HG02852 (cell line): ENCODE results near the gene CELF5.

ENCODE experiments used
- ATAC-seq: cut with Tn5 transposase; IDR thresholded peaks from one replicate; pipeline ENCODE4 v1.9.1; 2021; ENCODE audit warnings: mild to moderate bottlenecking, moderate library complexity; ENCODE audit not compliant: unreplicated experiment

CELF5 gene

DNA sequence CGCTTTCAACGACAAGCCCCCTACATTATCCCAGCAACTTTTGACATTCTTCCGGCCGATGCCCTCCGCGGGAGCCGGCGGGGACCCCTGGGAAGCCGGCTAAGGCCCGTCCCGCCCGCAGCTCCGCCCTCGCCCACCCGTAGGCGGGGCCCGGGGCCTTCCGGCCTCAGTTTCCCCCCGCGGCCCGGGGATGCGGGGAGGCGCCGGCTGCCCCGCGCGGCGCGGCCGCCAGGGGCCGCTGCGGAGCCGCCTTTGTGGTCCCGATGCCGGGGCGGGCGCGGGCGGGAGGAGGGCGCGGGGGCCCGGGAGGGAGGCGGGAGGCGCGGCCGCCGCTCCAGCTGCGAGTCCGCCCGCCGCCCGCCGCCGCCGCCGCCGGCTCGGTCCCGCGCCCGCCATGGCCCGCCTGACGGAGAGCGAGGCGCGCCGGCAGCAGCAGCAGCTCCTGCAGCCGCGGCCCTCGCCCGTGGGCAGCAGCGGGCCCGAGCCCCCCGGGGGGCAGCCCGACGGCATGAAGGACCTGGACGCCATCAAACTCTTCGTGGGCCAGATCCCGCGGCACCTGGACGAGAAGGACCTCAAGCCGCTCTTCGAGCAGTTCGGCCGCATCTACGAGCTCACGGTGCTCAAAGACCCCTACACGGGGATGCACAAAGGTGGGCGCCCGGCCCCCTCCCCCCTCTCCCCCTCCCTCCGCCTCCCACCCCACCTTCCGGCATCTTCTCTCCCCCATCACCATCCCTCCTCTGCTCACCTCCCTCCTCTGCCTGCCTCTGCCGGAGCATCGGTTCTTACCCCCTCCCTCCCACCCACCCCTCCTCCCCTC is at the start of gene CELF5:
Gene CELF5 (plus strand): TSS at position 316 of the 823 bp plus-strand sequence. CDS start 79 bp downstream, at position 395.
- no peak for ATAC-seq

DNA sequence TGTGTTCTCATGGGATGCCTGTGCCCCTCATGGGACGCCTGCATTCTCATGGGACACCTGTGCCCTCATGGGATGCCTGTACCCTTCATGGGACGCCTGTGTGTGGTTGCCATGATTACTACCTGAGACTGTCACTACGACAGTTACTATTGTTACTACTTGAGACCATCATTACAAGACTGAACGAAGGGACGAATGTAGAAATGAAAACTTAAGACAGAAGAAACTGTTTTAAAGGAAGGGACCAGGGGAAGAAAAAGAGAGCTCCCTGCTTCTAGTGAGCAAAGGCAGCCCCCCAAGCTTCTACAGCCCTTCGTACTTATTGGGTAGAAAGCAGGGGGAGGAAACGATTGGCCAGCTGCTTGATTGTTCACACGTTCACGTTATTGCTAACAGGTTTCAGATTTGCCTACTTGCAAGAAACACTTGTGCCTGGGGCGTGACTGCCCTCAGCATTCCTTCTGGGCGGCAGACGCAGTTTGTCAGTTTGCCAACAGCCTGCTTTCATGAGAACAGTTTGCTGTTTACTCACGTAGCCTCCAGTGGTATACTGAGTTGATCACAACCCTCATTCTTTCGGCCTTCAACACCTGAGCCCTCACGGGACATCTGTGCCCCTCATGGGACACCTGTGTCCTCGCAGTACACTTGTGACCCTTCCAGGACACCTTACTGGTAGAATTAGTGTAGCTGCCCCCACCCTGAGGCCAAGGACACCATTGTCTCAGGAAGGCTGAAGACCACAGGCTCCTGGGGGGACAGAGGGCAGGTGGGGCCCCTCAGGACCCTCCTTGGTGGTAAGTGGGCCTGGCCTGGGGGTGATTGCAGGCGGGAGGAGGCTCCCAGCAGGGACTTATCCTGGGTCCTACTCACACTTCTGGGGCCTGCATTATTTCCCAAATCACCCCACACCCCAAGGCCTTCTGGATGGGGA is 48.4 kb upstream of the CELF5 start:
- ATAC-seq, result no peak

DNA sequence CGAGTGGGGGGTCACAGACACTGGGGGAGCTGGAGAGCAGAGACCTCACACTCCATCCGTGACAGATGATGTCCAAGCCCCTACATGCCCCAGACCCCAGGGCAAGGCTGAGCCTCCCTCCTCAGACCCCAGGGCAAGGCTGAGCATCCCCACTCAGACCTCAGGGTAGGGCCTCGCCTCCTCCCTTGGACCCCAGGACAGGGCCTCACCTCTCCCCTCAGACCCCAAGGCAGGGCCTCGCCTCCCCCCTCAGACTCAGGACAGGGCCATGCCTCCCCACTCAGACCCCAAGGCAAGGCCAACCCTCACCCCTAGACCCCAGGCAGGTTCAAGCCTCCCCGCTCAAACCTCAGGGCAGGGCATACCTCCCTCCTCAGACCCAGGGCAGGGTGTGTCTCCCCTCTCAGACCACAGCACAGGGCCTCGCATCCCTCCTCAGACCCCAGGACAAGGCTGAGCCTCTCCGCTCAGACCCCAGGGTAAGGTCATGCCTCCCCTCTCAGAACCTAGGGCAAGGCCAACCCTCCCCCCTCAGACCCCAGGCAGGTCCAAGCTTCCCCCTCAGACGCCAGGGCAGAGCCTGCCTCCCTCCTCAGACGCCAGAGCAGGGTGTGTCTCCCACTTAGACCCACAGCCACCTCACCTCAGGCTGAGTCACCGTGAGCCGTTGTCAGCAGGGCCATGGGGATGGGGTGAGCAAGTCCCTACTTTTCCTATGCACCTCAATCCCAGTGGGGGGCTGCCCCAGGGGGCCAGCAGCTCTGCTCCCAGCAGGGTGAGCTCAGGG is 47.6 kb upstream of the CELF5 start:
- ATAC-seq, result no peak

DNA sequence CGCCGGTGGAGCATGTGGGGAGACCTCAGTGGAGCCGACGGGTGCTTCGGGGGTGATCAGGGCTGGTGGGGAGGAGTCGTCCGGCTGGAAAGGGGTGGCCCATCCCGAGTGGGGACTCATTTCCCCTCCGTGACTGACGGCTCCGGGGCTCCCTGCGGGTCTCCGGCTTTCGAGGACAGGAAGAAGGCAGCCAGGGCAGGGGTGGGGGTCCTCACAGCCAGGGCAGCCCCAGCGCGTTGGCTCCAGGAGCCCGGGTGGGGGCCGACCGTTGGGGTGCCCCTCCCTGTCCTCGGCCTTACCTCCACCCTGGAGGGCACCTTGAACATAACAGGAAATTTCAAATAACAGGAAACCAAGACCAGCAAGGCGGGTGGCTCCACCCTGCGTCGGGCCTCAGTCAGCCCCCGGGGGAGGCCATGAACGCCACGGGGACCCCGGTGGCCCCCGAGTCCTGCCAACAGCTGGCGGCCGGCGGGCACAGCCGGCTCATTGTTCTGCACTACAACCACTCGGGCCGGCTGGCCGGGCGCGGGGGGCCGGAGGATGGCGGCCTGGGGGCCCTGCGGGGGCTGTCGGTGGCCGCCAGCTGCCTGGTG is 46.0 kb upstream of the CELF5 start, which contains the start of gene S1PR4:
Gene S1PR4 (plus strand): TSS at position 393 of the 596 bp plus-strand sequence. CDS start 24 bp downstream, at position 417.
- no peak for ATAC-seq

DNA sequence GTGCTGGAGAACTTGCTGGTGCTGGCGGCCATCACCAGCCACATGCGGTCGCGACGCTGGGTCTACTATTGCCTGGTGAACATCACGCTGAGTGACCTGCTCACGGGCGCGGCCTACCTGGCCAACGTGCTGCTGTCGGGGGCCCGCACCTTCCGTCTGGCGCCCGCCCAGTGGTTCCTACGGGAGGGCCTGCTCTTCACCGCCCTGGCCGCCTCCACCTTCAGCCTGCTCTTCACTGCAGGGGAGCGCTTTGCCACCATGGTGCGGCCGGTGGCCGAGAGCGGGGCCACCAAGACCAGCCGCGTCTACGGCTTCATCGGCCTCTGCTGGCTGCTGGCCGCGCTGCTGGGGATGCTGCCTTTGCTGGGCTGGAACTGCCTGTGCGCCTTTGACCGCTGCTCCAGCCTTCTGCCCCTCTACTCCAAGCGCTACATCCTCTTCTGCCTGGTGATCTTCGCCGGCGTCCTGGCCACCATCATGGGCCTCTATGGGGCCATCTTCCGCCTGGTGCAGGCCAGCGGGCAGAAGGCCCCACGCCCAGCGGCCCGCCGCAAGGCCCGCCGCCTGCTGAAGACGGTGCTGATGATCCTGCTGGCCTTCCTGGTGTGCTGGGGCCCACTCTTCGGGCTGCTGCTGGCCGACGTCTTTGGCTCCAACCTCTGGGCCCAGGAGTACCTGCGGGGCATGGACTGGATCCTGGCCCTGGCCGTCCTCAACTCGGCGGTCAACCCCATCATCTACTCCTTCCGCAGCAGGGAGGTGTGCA is 45.3 kb upstream of the CELF5 start:
- no peak for ATAC-seq

DNA sequence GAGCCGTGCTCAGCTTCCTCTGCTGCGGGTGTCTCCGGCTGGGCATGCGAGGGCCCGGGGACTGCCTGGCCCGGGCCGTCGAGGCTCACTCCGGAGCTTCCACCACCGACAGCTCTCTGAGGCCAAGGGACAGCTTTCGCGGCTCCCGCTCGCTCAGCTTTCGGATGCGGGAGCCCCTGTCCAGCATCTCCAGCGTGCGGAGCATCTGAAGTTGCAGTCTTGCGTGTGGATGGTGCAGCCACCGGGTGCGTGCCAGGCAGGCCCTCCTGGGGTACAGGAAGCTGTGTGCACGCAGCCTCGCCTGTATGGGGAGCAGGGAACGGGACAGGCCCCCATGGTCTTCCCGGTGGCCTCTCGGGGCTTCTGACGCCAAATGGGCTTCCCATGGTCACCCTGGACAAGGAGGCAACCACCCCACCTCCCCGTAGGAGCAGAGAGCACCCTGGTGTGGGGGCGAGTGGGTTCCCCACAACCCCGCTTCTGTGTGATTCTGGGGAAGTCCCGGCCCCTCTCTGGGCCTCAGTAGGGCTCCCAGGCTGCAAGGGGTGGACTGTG is 44.6 kb upstream of the CELF5 start:
- no peak for ATAC-seq

DNA sequence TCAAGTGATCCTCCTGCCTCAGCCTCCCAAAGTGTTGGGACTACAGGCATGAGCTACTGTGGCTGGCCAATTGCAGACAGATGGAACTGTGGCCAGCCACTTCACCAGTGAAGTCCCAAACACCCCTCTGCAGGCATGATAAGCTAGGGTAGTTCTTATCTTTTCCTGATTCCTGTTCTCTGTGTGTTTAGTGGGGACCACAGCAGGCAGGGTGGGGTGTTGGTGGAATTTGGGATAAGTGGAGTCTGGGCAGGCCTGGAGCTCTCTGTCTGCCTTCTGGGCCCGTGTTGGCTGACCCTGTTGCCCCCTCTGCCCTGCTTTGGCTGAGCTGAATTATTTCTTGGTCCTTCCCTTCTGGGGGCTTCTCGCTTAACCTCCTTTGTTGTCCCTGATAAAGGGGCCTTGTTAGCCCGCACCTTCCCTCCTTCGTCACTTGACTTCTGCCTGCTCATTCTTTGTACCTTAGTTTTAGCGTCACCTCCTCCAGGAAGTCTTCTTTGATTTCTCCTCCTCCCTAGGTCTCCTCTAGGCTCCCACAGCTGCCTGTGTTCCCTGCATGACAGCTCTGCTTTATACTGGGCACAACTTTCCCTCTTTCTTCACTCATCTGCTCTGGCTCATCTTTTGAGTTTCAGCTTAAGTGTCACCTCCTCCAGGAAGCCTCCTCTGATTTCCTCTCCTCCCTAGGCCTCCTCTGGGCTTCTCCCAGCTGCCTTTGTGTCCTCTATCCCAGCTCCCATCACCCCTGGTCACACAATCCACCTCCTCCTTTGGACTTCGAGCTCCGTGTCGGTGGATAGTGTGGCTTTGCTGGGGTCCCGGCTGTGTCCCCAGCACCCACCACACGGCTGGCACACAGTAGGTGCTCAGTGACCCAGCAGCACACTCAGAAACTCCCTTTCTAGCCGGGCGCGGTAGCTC is 40.5 kb upstream of the CELF5 start:
- ATAC-seq, result no peak

DNA sequence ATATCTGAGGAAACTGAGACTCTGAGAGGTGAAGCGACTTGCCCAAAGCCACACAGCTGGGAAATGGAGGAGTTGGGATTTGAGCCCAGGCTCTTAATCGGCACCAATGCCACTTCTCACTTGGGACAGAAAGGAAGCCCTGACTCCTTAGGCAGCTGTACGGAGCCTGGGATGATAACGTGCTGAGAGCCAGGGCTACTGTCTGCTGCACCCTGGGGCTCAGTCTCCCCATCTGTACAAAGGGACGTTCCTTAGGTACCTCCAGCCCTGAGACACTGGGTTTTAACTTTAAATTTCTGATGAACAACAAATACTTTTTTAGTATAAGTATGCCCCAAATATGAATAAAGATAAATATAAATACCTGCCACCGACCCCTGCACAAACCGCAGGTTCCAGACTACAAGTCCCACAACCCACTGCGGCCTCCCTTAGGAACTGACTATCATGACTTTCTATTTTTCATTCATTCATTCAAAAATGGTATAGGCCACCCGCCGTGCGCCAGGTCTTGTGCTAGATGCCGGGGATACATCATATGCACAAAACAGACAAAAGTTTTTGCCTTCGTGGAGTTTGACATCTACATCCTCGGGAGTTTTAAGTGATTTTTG is 39.5 kb upstream of the CELF5 start:
- peak; percentile 22 for ATAC-seq

DNA sequence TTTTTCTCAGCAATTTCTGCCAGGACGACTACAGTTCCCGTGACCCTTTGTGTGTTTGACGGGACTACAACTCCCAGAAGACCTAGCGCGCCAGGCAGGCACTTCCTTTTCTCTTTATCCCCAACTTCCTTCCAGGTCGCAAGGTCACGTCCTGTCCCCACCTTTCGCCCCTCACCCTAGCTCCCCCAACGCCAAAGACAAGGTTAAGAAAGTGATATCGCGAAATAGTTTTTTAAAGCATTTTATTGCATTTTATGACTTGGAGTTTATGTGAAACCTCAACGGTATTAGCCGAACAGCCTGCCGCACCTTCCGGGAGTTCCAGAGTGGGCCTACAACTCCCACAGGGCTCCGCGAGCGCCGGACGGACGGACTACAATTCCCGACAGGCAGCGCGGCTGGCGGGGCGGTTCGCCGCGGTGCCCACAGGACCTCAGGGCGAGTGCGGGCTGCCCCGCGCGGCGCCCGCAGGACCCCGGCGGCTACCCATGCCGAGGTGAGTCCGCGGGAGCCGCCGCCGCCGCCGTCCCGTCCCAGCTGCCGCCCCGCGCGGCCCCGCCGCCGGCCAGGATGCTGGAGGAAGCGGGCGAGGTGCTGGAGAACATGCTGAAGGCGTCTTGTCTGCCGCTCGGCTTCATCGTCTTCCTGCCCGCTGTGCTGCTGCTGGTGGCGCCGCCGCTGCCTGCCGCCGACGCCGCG is 38.9 kb upstream of the CELF5 start, which contains the start of gene NCLN:
Gene NCLN (plus strand): TSS at position 470 of the 699 bp plus-strand sequence. CDS start 101 bp downstream, at position 571.
- ATAC-seq, result peak; percentile 76

DNA sequence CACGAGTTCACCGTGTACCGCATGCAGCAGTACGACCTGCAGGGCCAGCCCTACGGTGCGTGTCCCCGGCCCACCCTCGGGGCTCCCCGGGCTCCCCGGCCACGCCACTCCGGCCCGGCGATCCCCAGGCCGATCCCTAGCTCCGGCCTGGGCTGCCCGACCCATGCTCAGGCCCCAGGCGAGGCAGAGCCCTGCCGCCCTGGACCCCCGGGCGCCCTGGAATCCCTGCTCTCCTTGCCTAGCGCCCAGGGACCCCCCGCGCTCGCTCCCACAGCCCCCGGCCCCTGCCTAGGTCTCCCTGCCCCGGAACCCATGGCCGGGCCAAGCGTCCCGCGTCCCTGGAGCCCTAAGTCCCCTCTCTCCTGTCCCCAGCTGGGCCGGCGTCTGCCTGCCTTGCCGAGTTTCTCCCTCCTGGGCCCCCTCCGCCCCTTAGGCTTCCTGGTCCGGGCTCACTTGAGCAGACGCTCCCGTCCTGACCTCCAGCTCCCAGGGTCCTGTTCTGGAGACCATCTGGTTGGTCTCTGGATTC is 38.2 kb upstream of the CELF5 start:
- ATAC-seq, result peak; percentile 4

DNA sequence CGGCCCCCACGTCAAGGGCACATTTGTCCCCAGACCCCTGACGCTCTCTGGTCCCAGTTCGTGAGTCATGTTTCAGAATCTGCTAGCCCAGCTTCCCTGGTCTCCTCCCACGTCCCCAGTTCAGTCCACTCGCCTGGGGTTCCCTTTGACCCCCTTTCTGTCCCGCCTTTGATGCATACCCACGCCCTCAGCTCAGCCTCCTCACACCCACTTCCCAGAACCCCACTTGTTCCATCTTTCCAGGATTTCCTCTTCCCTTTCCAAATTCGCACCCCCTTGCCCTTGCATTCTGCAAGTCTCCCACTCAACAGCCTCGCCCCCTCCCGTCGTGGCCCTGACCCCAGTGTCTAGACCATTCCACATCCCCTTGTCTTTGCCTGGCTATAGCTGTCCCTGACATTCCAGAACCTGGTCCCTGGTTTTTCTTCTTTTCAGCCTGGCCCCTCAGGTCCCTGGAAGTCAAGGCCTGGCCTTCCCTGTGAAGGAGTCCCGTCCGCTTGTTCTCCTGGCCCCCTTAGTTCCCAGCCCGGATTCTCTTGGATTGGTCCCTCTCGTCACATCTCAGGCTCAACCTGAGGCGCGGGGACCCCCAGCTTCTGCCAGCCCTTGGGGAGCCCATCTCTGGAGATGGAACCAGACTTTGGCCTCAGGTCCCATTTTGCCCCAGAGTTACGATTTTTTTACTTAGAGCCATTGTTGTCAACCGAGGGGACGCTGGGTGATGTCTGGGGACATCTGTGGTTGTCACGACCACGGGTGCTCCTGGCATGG is 37.4 kb upstream of the CELF5 start:
- ATAC-seq, result no peak

DNA sequence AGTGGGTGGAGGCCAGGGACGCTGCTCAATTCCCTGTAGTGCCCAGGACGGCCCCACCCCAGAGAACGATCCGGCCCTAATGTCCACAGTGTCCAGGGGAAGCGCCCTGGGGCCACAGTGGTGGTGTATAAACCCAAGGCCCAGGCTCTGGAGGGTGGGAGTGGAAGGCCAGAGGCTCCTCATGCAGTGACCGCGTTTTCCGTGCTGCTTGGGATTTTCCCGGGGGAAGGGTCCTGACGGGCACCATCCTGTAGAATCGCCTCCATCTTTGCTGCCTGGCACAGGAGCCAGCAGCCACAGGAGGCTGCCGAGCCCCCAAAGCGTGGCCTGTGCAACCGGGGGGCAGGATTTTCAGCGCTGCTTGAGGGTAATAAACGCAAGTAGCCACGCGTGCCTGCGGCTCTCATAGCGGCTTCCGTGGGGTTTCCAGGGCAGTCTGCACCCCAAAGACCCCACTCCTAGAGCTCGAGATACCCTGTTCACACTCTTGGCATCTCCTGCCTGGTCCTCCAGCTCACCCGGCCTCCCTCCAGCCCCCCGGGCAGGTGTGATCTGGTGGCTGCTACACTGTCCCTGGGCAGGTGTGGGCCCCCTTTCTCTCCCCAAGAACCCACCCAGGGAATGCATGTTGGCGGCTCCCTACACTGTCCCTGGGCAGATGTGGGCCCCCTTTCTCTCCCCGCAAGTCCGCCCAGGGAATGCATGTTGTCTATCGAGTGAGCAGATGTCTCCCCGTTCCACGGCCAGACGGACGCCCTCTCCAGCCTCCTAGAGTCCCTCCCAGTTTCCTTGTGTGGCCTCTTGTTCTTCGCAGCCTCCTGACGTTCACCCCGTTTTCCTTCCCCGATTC is 36.6 kb upstream of the CELF5 start:
- ATAC-seq, result no peak

DNA sequence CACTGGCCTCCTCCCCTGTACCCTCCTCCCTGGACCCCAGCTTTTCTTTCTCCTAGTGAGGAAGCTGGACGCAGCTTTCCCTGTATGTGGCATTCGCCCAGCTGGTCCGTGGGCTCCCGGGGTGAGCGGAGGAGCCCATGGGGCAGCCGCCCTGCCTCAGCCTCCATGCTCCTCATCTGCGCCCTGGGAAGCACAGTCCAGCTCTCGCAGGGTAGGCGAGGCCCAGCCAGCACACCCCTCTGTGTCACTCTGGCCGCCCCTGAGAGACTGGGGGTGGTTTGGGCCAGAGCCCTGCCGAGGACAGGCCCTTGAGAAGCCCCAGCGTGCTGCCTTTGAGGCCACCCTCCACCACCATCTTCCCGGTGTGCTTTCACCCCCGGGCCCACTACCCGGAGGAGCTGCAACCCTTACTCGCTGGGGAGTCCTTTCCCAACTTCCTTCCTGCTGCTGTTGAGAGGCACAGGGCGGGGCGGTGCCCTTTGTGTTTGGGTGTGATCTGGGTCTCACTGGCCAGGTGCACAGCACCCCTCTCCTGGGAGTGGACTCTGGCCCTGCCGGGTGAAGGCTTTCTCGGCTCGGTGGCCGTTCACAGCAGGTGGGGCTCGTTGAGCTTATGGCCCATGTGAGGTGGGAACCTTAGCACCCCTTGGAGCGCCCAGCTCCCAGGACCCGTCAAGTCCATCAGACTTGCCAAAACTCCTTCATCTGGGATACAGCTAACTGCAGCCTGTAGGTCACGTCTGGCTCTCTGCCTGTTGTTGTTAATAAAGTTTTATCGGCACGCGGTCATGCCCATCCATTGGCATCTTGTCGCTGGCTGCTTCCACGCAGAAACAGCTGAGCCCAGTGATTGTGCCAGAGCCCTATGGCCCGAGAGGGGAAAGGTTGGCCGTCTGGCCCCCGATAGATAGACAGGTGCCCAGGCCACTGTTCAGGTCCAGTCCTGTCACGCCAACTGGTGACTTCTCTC is 35.5 kb upstream of the CELF5 start:
- no peak for ATAC-seq
